Measurements from ENCODE around the gene RASA3. TPM values are rescaled to one million over a fixed set of nuclear protein-coding genes. Genes with fewer than 3 reads are reported as not detected.

Gene RASA3
- total RNA-seq, 1 donor from 2014 or later, result 11.7 TPM

DNA sequence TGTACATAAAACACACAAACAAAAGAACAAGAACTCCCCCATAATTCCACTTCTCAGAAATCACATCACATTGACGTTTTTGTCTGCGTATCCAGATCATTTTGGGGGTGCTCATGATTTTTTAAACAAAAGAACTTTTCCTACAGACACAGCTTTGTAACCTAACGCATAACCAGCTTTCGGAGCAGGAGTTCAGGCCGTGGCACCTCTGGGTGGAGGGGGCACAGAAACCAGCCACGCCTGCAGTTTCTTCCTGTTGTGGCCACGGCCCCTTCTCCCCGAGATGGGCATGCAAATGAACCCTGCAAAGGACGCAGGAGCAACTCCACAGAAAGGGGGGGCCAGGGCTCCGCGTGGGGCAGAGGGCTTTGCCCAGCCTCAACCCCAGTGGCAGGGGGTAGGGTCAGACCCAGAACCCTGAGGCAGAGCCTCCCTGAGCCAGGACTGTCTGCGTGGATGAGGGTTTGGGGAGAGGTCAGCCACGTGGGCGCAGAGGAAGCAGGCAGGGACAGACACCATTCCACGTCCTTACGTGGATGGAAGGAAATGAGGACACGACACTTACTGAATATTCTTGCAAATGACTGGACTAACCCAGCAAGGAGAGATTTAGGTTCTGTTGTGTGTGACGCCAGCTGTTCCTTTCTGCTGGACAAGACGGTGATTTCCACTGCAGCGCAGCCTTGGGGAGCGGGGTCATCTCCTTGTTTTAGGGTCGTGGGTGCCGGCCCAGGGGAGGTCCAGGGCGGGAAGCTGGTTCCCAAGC, 64.4 kb downstream of the RASA3 start:
- DNase-seq (ENCODE audit: low spot score), result no peak

DNA sequence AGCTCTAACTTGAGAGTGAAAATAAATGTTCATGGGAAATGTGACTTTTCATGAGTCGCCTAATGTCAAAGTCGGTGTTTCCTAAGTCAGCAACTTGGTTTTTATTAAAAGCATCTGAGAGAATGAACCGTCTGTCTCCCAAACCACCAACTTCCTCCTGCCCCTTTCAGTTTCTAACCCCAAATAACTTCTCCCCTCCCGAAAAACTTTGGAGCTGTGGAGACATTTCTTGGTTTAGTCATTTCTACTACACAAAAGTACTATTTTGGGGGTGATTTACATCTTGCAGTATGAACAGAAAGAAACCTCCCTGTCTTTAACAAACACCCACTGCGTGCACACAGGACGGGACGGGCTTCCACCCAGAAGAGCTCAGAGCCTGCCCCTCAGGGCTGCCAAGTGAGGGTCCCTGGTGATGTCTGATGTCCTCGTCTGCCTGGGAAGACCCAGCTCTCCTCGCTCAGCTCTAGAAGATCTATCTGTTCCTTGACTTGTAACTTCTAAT, 65.0 kb downstream of the RASA3 start:
- no peak for DNase-seq (ENCODE audit: low spot score)

DNA sequence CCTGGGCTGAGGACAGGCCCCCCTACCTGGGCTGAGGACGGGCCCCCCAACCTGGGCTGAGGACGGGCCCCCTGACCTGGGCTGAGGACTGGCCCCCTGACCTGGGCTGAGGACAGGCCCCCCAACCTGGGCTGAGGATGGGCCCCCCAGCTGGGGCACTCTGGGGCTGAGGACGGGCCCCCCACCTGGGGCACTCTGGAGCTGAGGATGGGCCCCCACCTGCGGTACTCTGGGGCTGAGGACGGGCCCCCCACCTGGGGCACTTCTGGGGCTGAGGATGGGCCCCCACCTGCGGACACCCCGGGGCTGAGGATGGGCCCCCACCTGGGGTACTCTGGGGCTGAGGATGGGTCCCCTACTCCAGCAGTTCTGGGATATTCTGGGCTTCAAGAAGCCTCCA, 65.5 kb downstream of the RASA3 start:
- DNase-seq (ENCODE audit: low spot score), result no peak

DNA sequence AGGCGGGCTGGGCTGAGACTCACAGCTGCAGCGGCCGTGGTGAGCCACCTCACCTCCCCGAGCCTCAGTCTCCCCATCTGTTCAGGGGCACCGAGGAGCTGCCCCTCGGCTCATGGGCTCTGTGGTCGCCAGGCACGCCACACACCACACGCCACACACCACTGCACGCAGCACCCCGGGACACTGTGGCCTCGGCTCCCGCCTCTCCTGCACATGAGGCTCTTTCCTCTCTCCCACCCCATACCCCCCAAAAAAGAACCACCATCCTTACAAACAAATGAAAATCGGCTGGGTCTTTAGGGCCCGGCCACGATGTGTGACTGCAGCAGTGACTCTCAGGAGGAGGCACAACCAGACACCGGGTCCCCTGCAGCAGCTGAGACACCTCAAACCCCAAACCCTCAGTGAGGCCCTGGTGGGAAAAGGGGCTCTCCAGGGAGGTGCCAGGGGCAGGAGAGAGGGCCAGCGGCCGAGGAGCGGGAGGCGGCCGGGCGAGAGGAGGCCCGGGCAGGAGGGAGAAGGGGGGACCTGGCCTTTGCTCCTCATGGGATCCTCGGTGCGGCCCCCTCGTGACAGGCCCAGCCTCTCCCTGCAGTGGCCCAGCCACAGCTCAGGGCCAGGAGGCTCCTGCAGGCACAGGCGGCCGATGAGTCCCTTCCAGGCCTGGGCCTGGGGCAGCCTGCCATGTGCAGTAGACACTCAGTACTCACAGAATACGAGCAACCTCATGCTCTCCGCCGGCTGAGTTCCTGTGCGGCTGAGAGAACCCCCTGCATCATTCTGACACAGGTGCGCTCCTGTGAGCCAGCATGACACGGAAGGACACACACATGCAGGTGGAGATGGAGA, 66.3 kb downstream of the RASA3 start:
- no peak for DNase-seq (ENCODE audit: low spot score)

DNA sequence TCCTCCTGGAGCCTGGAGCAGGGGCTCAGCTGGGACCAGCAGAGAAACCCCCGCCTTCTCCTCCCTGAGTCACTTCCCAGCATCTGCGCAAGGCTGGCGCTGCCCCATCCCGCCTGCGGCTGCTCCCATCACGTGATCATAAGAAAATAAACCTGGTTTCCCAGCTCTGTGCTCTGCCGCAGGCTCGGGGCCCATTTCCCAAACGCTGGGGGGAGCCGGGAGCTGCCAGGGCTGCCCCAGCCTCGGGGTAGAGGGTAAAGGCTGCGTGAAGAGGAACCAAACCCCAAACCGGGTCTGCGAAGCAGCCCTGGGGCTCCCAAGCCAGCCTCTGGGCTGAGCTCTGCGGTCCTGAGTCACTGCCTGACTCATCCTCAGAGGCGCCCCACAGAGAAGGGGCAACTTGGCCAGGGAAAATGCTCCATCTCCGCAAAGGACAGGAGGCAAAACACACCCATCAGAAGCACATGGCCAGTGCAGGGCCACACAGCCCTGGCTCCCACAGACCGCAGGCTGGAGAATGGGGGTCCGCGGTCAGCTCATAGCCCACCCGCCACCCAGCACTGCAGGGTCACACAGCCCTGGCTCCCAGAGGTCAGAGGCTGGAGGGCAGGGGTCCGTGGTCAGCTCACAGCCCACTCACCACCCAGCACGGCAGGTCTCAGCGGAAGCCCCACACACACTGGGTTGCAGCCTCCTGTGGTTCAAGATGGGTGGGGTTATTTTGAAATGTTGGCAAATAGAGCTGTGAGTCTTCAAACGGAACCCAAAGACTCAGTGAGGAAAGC, 67.1 kb downstream of the RASA3 start:
- DNase-seq (ENCODE audit: low spot score), result peak; percentile 76

DNA sequence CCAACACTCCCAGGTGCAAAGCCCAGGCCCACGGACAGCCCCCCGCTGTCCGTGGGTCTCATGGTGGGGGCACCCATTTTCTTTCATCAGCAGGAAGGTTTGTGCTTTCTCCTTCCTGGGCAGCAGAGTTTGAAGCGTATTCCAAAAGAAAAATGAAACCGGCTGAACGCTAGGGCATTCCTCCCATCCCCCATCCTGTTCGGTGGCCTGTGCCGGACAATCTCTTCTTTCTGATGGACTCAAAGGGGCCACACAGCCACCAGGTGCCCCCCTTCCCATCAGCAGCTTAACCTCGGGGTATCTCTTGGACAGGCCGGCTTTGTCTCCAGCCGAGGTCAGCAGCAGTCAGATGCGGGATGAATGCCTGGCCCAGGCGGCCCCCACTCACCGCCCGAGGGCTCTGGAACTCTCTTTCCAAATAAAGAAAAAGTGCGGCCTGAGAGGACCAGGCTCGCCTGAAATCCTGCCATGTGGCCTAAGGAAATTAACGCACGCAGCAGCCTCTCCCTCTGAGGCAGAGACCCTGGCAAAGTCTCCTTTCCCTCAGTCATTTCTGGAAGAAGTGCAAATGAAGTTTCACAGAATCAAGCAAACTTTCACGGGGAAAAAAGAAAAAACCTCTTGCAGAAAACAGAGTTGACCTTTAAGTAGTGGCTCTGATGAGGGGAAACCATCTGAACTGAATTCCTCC, 67.8 kb downstream of the RASA3 start:
- no peak for DNase-seq (ENCODE audit: low spot score)

DNA sequence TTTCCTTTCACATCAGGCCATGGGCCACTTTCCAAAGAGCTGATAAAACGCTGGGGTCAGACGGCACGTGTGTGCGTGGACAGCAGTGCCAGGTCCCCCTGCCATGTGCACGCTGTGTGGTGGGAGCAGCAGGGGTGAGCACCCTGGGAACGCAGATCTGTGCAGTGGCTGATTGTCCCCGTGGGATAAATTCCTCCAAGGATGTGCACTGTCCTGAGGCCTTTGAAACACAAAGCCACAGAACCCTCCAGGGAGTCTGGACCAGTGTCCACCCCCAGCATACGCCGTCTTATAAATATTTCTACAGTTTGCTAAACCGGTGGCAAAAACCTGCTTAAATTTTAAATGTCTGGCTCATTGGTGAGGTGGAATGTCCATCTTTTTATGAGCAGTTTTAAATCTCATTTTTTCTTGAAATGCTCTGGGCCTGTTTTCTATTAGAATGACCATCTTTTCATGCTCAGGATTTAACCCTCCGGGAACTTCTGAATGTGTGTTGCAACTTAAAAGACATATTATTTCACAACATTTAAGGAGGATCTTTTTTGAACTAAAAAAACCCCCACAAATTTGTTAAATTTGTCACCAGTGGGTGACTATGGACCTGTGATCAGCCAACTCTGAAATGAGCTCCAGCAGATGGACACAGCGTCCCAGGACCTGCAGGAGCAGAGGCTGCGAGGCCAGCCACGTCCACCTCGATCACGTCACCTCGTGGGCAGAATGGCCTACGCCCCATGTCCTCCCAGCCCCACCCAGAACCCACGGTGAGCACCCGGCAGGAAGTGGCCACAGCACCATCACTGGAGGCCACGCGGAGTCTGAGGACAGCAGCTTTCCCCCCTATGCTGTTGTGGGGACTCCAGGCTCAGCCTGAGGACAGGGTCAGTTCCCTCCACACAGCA, 68.6 kb downstream of the RASA3 start:
- DNase-seq (ENCODE audit: low spot score), result no peak

DNA sequence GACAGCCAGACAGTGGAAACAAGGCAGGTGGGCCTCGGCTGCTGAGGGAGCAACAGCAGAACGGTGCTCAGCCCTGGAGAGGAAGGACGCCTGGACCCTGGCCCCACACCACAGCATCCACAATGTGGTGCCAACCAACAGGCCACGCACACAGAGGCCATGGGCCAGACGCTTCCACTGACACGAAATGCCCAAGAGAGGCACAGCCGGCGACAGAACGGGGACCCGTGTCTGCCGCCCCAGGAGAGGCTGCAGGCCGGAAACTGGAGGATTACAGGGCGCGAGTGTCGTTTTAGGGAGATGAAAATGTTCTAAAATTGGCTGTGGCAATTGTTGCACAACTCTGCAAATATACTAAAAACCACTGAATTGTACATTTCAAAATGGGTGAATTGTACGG, 69.7 kb downstream of the RASA3 start:
- no peak for DNase-seq (ENCODE audit: low spot score)

DNA sequence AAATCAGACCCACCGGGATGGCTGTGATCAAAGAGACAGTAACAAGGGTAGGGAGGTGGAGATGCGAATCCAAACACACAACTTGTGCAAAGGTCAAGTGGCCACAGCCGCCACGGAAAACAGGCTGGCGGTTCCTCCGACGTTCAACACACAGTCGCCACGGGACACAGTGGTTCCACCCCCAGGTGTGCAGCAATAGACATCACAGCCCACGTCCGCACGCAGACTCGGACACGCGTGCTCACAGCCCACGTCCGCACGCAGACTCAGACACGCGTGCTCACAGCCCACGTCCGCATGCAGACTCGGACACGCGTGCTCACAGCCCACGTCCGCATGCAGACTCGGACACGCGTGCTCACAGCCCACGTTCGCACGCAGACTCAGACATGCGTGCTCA, 70.1 kb downstream of the RASA3 start:
- DNase-seq (ENCODE audit: low spot score), result no peak

DNA sequence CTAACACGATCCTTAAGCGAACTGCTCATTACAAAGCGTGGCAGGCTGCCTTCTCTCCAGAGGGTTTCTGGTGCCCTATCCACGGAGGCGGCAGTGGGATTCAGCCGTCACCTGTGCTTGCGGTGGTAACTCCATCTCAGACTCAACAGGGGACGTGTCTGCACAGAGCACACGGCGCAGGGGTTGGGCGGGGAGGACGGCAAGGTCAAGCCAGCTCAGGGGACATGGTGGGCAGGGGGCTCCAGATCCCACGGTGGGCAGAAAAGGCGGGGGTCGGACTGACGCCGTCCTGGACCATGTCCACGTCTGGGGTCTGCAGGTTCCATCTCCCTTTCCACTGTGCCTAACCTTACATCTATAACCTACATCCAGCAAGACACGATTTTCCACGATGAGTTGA, 70.7 kb downstream of the RASA3 start:
- no peak for DNase-seq (ENCODE audit: low spot score)

DNA sequence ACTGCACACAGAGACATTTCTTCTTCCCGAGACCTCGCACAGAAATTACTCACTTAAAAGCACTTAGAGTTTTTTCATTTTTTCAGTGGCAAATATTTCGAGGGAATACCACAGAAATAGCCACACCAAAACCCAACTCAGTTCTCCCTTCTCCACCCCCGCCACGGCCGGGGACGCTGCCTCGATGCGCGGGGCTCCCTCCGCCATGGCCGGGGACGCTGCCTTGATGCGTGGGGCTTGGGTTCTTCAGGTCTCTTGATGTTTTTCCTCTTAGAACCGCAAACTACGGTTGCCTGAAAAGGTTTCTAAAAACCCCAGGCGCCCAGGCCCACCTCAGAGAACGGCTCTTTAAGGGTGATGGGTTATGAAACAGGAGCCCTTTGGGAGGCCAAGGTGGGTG, 71.4 kb downstream of the RASA3 start:
- DNase-seq (ENCODE audit: low spot score), result no peak

DNA sequence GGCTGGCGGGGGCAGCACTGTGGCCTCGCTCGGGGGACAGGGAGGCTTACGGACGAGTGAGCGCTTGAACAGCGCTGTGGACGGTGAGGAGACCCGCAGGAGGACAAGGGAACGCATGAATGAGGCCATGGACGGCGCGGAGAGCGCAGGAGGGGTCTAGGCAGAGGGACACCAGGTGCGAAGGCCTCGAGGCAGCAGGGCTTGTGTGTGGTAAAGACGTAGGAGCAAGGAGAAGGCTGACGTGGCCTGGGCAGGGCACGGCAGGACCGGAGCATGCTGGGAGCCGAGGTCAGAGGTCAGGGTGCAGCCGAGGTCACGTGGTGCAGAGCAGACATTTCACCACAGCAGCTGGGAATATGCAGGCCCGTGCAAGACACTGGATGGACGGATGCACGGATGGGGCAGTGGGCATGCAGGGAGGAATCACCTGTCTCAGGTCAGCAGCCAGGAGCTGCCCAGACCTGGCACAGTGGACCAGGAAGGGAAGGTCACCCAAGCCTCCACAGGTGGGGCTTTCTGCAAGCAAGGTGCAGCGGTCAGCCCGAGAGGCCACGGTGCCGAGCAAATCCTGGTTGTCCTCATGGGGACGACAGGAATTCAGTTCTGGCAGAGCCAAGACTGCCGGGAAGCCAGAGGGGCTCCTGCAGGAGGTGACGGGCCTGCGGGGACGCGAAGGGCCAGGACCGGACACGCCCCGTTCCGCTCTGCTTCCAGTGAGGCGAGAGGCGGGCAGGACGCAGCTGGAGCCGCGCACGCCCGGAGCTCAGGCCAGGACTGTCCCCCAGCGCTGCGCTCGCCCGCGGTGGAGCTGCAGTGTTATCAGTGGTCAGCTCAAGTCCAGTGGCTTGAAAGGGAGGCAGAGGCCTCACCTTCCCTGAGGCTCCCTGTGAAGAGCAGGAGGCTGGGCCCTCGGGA, 72.2 kb downstream of the RASA3 start:
- DNase-seq (ENCODE audit: low spot score), result no peak

DNA sequence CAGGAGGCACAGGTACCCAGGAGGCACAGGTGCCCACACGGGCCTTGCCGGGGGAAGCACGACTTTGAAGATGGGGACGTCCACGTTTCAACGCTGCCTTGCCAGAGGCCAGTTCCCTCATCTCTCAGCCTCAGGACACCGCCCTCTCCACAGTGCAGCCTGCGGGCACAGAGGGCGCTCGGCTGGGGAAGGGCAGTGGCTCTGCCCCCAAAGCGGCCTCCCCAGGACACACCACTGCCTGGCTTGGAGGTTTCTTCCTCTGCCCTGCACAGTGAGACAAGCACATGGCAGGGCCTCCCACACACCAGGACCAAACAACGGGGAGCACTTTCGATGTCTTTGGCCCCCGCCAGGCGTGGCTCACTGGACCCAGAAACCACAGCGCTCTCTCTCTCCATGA, 73.0 kb downstream of the RASA3 start:
- no peak for DNase-seq (ENCODE audit: low spot score)

DNA sequence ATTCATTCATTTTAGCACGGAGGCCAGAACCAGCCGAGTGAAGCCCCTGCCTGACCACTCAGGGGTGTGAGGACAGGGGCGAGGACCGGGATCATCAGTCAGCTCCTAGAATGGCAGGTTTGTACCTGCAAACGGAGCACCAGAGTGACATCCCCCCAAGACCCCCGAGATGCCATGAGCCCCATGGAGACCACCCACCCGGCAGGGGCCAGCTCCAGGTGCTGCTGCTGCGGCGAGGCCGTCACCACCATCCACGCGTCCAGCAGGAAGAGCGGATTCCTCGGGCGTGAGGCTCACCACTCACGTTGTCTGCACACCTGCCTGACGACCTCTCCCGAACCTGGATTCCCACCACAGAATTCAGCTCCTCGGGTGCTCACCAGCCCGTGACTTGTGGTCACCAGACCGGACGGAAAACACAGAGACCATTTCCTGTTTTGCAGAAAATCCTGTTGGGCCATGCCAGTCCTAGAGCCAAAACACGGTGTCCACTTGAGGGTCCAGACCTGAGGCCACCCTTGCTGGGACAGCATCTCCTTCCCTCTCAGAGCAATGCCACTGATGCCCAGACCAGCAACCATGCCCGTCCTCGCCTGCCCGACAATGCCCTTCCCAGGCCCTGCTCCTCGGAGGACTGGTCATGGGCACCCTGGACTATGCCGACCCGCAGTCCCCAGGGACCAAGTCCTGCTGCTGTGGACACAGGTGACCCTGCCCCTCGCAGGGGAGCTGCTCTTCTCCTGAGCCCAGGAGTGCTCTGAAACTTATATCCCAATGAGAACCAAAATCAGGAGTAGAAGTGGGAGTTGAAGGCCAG, 74.2 kb downstream of the RASA3 start:
- no peak for DNase-seq (ENCODE audit: low spot score)

DNA sequence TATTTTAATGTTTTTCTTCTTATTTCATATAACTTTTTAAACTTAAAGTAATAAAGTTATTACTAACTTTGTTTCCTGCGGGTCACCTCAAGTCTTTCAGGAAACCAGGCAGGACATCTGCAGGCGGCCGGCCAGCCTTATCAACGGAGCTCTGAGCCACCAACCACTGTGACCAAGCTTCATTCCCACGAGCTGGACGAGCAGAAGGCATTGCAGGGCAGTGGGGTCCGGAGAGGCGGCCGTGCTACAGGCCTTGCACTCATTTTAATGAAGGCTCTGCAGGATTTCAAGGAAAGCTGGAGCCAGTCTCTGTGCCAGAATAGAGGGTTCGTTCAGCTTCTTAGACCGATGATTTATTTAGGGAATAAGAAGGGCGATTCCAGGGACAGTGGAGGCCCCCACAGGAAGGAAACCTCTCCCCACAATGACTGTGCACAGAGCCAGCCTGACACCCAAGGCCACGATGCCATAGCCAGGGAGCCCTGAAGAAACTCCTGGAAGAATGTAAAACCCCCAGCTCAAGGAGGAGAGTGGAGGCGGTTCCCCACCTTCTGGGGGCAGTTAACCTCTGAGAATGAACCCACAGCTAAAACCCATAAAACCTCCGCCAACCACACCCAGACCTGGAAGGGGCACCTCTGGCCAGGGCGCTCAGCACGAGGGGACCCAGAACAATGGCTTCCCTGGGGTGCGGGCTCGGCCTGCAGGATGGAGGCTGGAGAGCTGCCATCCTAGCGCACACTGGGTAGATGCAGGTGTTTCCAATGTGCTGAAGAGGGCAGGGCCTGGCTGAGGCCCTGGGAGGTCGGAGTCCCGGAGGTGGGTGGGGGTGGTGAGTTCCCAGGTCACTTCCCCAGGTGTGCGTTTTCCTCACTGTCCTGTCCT, 75.0 kb downstream of the RASA3 start:
- DNase-seq (ENCODE audit: low spot score), result no peak

DNA sequence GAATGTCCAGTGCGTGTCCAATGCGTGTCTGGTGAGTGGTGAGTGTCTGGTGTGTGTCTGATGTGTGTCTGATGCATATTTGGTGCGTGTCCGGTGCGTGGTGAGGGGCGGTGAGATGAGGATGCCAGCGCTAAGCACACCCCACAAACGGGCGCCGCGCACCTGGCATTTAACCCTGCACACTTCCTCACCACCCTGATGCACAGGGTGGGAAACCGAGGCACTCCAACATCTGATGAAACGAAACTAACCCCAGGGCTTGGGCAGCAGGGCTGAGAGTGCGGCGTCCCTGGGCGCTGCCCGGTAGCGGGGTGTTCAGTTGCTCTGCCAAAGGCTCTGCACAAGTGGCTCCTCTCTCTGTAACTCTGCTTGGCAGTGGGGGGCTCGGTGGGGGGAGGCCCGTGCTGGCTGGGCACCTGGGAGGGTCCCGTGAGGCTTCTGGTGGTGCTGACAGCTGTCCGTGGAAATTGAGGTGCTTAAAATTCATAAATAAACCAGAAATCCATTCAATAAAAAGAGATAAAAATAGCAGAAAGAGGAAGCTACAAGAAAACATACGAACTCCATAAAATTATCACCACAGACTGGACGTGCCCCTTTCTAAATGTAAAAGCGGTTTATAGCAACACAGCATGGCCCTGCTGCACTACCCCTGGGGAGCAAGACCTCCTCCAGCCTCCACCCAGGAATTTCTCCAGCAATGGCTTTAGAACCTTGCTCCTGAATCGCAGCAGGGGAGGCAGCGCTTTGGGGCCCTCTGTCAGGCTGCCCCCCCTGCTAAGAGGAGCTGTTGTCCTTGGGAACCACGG, 76.0 kb downstream of the RASA3 start:
- no peak for DNase-seq (ENCODE audit: low spot score)

DNA sequence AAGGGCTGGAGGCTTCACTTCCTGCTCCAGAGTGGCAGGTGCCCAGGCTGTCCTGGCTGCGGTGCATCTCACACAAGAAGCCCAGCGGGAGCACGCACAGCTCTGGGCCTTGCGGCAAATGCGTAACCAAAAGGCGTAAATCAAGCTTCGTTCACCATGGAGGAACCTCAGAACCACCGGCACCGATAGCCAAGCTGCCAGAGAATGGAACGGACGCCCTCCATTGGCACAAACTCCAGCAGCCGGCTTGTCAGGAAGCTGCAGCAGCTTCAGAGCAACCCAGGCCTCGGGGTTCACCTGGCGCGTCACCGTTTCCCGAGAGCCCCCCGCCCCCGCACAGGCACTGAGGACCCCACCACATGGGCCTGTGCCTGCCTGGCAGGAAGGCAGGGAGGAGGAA, 76.7 kb downstream of the RASA3 start:
- DNase-seq (ENCODE audit: low spot score), result no peak

All from mucosa of gallbladder (tissue), 1 donor.